Panc1 (cell line): ENCODE results near the gene HMOX1. TPM values are rescaled to one million over a fixed set of nuclear protein-coding genes. Genes with fewer than 3 reads are reported as not detected.

Experiments used
- ATAC-seq: fragments of 200-7000 bp; cut with Tn5 transposase; 2 replicates; pipeline ENCODE4 v1.9.1; 2020; ENCODE audit warnings: mild to moderate bottlenecking, moderate library complexity
- BruUV-seq: library from RNA; stranded (reverse); fragments of 400-500 nt; replicated peaks from 2 replicates; lab custom pipeline; 2021; lab: Mats Ljungman, UMichigan
- CTCF ChIA-PET: fragments of 300-600 bp; sonication (Branson Sonifier 250); formaldehyde crosslinking; loops from one replicate; lab custom pipeline; 2022; ENCODE audit warnings: antibody characterized with exemption; lab: Charles Lee
- POLR2A ChIA-PET: fragments of 300-600 bp; sonication (Branson Sonifier 250); formaldehyde crosslinking; loops from one replicate; lab custom pipeline; 2022; ENCODE audit warnings: antibody characterized with exemption; lab: Charles Lee
- DNase-seq: peaks from one replicate; pipeline ENCODE4 v3.0.0-alpha.2; 2010; ENCODE audit warnings: low read depth, low spot score
- H3K27ac ChIP-seq: 2 replicates; pipeline ENCODE4 v1.5.1; 2011; ENCODE audit warnings: mild to moderate bottlenecking, low read length, inconsistent platforms
- H3K27me3 ChIP-seq: fragments of 200-500 bp; sonication (Bioruptor generic); 2 replicates; pipeline ENCODE4 v1.6.0; 2014; ENCODE audit warnings: low read length, inconsistent platforms; ENCODE audit not compliant: control insufficient read depth, insufficient read depth
- H3K36me3 ChIP-seq: fragments of 200-500 bp; sonication (Bioruptor generic); 2 replicates; pipeline ENCODE4 v1.5.1; 2014; ENCODE audit warnings: inconsistent platforms, mild to moderate bottlenecking, low read length, moderate library complexity; ENCODE audit not compliant: control insufficient read depth, insufficient read depth
- H3K4me1 ChIP-seq: 2 replicates; pipeline ENCODE4 v1.5.1; 2011; ENCODE audit warnings: inconsistent platforms, mild to moderate bottlenecking, low read length, moderate library complexity; ENCODE audit not compliant: control insufficient read depth, insufficient read depth
- H3K4me3 ChIP-seq, 2 experiments: 2 replicates each; pipeline ENCODE4 v1.5.1; 2011 to 2012; ENCODE audit warnings: low read depth in 2 of 2, low read length in 2 of 2, mild to moderate bottlenecking in 2 of 2, inconsistent platforms in 1 of 2, moderate library complexity in 1 of 2
- H3K9me3 ChIP-seq: fragments of 200-500 bp; sonication (Bioruptor generic); 2 replicates; pipeline ENCODE4 v1.5.1; 2014; ENCODE audit warnings: low read depth, mild to moderate bottlenecking, inconsistent platforms, low read length, moderate library complexity; ENCODE audit not compliant: control insufficient read depth, insufficient read depth
- CTCF ChIP-seq: fragments of 450-650 bp; IDR thresholded peaks from 2 replicates; pipeline ENCODE4 v1.5.1; 2017; ENCODE audit warnings: mild to moderate bottlenecking
- POLR2AphosphoS5 ChIP-seq: IDR thresholded peaks from 2 replicates; pipeline ENCODE4 v1.6.1; 2012; ENCODE audit warnings: mild to moderate bottlenecking, low read depth, low read length, moderate library complexity
- REST ChIP-seq, 2 experiments: IDR thresholded peaks; 2 replicates each; pipeline ENCODE4 v1.6.1; 2011 to 2012; ENCODE audit warnings: low read depth in 2 of 2, control low read depth in 1 of 2, low read length in 1 of 2, mild to moderate bottlenecking in 1 of 2, moderate library complexity in 1 of 2; ENCODE audit not compliant: insufficient read depth in 1 of 2
- SIN3A ChIP-seq: IDR thresholded peaks from 2 replicates; pipeline ENCODE4 v1.6.1; 2012; ENCODE audit warnings: low read depth, mild to moderate bottlenecking, low read length, moderate library complexity, borderline replicate concordance; ENCODE audit not compliant: insufficient read depth
- TCF7L2 ChIP-seq: IDR thresholded peaks from 2 replicates; pipeline ENCODE4 v1.6.1; 2011; ENCODE audit warnings: mild to moderate bottlenecking, low read depth, low read length, inconsistent platforms
- in situ Hi-C: cut with HindIII; loops from 2 replicates; pipeline ENCODE4 v1.10.0; 2016; ENCODE audit warnings: low sequenced_read_pairs, low pct_unique_long_range_greater_than_20kb
- intact Hi-C: fragments of 100-400 bp; cut with micrococcal nuclease; formaldehyde crosslinking; loops from one replicate; pipeline ENCODE4 v1.10.0; 2022; ENCODE audit not compliant: unreplicated experiment
- total RNA-seq: library from RNA; stranded (reverse); gene quantifications from one replicate; pipeline ENCODE4 v1.2.1, GENCODE V29; 2021; ENCODE audit not compliant: unreplicated experiment

HMOX1 gene
- total RNA-seq, 1 experiment from 2014 or later: 105 TPM

- H3K27ac ChIP-seq: no peak overlapping the region
- ATAC-seq (no peak), DNase-seq (no peak)
- no peaks in the 10 kb centered on the region for H3K4me1 ChIP-seq
- CTCF ChIA-PET: no interaction called here
- no peaks in the 10 kb centered on the region for H3K27me3 ChIP-seq
- no peaks in the 10 kb centered on the region for H3K9me3 ChIP-seq
- POLR2A ChIA-PET: no interaction called here
- no TSS peak for BruUV-seq
- no peaks in the 10 kb centered on the region for H3K36me3 ChIP-seq
- intact Hi-C loops: no loop called here
- no peak for TF ChIP-seq REST (IDR thresholded peaks at IDR 0.05; ENCODE audit: insufficient read depth in 1 of 2, low read depth in 2 of 2, low read length in 1 of 2)
- no peak for TF ChIP-seq TCF7L2
- TF ChIP-seq POLR2AphosphoS5: no peak
- no peak for TF ChIP-seq CTCF
- TF ChIP-seq SIN3A: no peak
- H3K4me3 ChIP-seq: no peak overlapping the region
- in situ Hi-C loops: no loop called here
Observed at GRCh38 chr22:35440129-35440528, 59.2 kb downstream of the HMOX1 start.

GRCh38 chr22:35441489-35442100 is 60.7 kb downstream of the HMOX1 start:
- Histone ChIP-seq H3K4me3 (no peak overlapping the region), H3K27me3 (no peaks in the 10 kb centered on the region), H3K36me3 (no peaks in the 10 kb centered on the region), H3K27ac (no peak overlapping the region), H3K4me1 (no peaks in the 10 kb centered on the region), H3K9me3 (no peaks in the 10 kb centered on the region)
- ChIA-PET POLR2A (no interaction called here), CTCF (no interaction called here)
- TF ChIP-seq POLR2AphosphoS5 (no peak), REST (IDR thresholded peaks at IDR 0.05; ENCODE audit: insufficient read depth in 1 of 2, low read depth in 2 of 2, low read length in 1 of 2) (no peak), SIN3A (no peak), CTCF (no peak), TCF7L2 (no peak)
- ATAC-seq (no peak), DNase-seq (no peak)
- in situ Hi-C loops: no loop called here
- intact Hi-C loops: no loop called here
- no TSS peak for BruUV-seq
